ENCODE measurements around the gene CNTN4. TPM values are rescaled to one million over a fixed set of nuclear protein-coding genes. Genes with fewer than 3 reads are reported as not detected.

Gene CNTN4
- total and polyA plus RNA-seq, 2 donors (not counting 3 experiments of a cell fraction or from before 2014, with no cell fraction given), result not detected

DNA sequence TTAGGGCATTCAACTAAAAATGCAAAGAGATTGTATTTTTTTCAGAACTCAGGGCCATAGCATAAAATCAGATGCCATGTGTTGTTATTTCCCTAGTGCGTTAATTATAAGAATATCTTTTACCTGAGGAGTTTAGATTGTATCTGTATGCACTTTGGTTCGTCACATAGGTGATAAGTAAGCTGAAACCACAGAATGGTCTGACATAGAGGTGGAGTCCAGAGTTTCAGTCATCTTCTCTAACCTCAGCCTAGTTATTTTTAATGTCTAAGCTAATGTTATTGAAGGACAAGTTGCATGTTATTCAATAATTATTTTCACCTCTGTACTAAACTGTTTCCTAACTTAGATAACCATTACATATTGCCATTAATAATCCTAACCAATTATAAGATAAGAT, 27.1 kb upstream of the CNTN4 start:
- Histone ChIP-seq H3K4me1 (ENCODE audit: control insufficient read depth, extremely low read depth, insufficient read depth, low read length) (no peaks in the 10 kb centered on the region), H3K4me3 (replicated peaks in 1 of 3; ENCODE audit: insufficient read depth in 1 of 3, low read depth in 1 of 3, low read length in 3 of 3) (no peak overlapping the region), H3K36me3 (ENCODE audit: control insufficient read depth in 2 of 2, extremely low read depth in 1 of 2, insufficient read depth in 2 of 2, low read length in 2 of 2) (no peaks in the 10 kb centered on the region), H4K20me1 (replicated peaks; ENCODE audit: control insufficient read depth, extremely low read depth, insufficient read depth, low read length) (no peaks in the 10 kb centered on the region), H3K27me3 (ENCODE audit: control insufficient read depth in 2 of 2, insufficient read depth in 2 of 2, low read length in 2 of 2) (no peaks in the 10 kb centered on the region), H3K79me2 (ENCODE audit: control insufficient read depth, insufficient read depth, low read length) (no peaks in the 10 kb centered on the region), H3K4me2 (ENCODE audit: insufficient read depth, low read length) (no peak overlapping the region), H3K9me1 (replicated peaks; ENCODE audit: control insufficient read depth, extremely low read depth, insufficient read depth, low read length) (no peaks in the 10 kb centered on the region), H3K27ac (ENCODE audit: insufficient read depth, low read depth, low read length) (no peak overlapping the region), H2AFZ (ENCODE audit: low read depth, low read length) (no peak overlapping the region), H3K9me3 (replicated peaks; ENCODE audit: control insufficient read depth, insufficient read depth, low read length) (peaks cover 2% of the 10 kb centered on the region), H3K9ac (replicated peaks; ENCODE audit: extremely low read depth, insufficient read depth, low read length) (no peak overlapping the region)
- ChIA-PET POLR2A (no interaction called here), CTCF (no interaction called here)
- no TSS peak for BruUV-seq (replicated peaks)
- no peak for FAIRE-seq
- no peak for TF ChIP-seq MYC (IDR thresholded peaks at IDR 0.05; ENCODE audit: low read depth, low read length)
- no peak for TF ChIP-seq JUN (IDR thresholded peaks at IDR 0.05; ENCODE audit: borderline replicate concordance, insufficient read depth, insufficient read length, low read depth)
- TF ChIP-seq FOS (IDR thresholded peaks at IDR 0.05; ENCODE audit: borderline replicate concordance, insufficient read depth, low read length), result no peak
- TF ChIP-seq, protein P1, sequence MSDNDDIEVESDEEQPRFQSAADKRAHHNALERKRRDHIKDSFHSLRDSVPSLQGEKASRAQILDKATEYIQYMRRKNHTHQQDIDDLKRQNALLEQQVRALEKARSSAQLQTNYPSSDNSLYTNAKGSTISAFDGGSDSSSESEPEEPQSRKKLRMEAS (IDR thresholded peaks at IDR 0.05; ENCODE audit: insufficient read depth, insufficient read length), result no peak
- TF ChIP-seq EZH2 (IDR thresholded peaks at IDR 0.05; ENCODE audit: borderline replicate concordance, low read depth, low read length, severe bottlenecking), result no peak
- no peak for TF ChIP-seq POLR2AphosphoS5 (IDR thresholded peaks at IDR 0.05; ENCODE audit: insufficient read depth, low read depth, low read length)
- TF ChIP-seq POLR2A (IDR thresholded peaks at IDR 0.05; ENCODE audit: low read depth, low read length), result no peak
- no peak for TF ChIP-seq GATA2 (IDR thresholded peaks at IDR 0.05; ENCODE audit: insufficient read depth, insufficient read length, low read depth, low read length)
- TF ChIP-seq CTCF (IDR thresholded peaks at IDR 0.05; ENCODE audit: extremely low read depth in 1 of 2, insufficient read depth in 1 of 2, low read depth in 1 of 2, low read length in 2 of 2), result no peak
- no peak for DNase-seq (ENCODE audit: low read depth, low spot score)
- dilution Hi-C loops (cut with MboI; ENCODE audit: extremely low pct_ligation_motif_present, low sequenced_read_pairs) (no loop called here), intact Hi-C loops (cut with micrococcal nuclease) (no loop called here)

All from endothelial cell of umbilical vein (primary cell).